Mononuclear cell (primary cell): ENCODE data around the gene DNAI2. TPM values are rescaled to one million over a fixed set of nuclear protein-coding genes. Genes with fewer than 3 reads are reported as not detected.

Experiments used
- H3K27me3 ChIP-seq: 2 replicates; pipeline ENCODE4 v1.6.0; 2011; ENCODE audit warnings: low read length, control low read depth; ENCODE audit not compliant: insufficient read depth
- H3K4me1 ChIP-seq: 2 replicates; pipeline ENCODE4 v1.5.1; 2011; ENCODE audit warnings: mild to moderate bottlenecking, low read length, control low read depth; ENCODE audit not compliant: insufficient read depth
- H3K4me3 ChIP-seq: 2 replicates; pipeline ENCODE4 v1.5.1; 2011; ENCODE audit warnings: mild to moderate bottlenecking, low read length, moderate library complexity
- H3K9me3 ChIP-seq: 2 replicates; pipeline ENCODE4 v1.5.1; 2011; ENCODE audit warnings: low read depth, mild to moderate bottlenecking, control low read depth, low read length
- total RNA-seq: library from RNA; depleted of rRNA; stranded (reverse); fragments of >200 nt; gene quantifications from one replicate; pipeline ENCODE4 v1.2.3, GENCODE V29; 2012

The DNAI2 gene
- total RNA-seq, 1 donor = 0.21 TPM

- Histone ChIP-seq H3K9me3 (no peaks in the 10 kb centered on the region), H3K4me3 (no peak overlapping the region), H3K27me3 (peaks cover 17% of the 10 kb centered on the region), H3K4me1 (peaks cover 17% of the 10 kb centered on the region)
Measured at GRCh38 chr17:74326506-74326905, 52.5 kb downstream of the DNAI2 start.

GRCh38 chr17:74328487-74328886, 54.5 kb downstream of the DNAI2 start:
- Histone ChIP-seq H3K9me3 (no peaks in the 10 kb centered on the region), H3K27me3 (peaks cover 17% of the 10 kb centered on the region), H3K4me3 (no peak overlapping the region), H3K4me1 (peaks cover 17% of the 10 kb centered on the region)

GRCh38 chr17:74329378-74329777, 55.3 kb downstream of the DNAI2 start:
- no peaks in the 10 kb centered on the region for H3K9me3 ChIP-seq

GRCh38 chr17:74330446-74330845, 56.4 kb downstream of the DNAI2 start:
- Histone ChIP-seq H3K4me1 (peaks cover 16% of the 10 kb centered on the region), H3K9me3 (no peaks in the 10 kb centered on the region), H3K4me3 (no peak overlapping the region), H3K27me3 (peaks cover 9% of the 10 kb centered on the region)

More at GRCh38 chr17:74329378-74329777, 55.3 kb downstream of the DNAI2 start:
- Histone ChIP-seq H3K4me3 (no peak overlapping the region), H3K27me3 (peaks cover 17% of the 10 kb centered on the region), H3K4me1 (peaks cover 17% of the 10 kb centered on the region)

- Histone ChIP-seq H3K9me3 (no peaks in the 10 kb centered on the region), H3K4me3 (no peak overlapping the region)
Measured at GRCh38 chr17:74332017-74332650, 58.1 kb downstream of the DNAI2 start.

GRCh38 chr17:74332763-74333283, 58.8 kb downstream of the DNAI2 start:
- Histone ChIP-seq H3K4me3 (no peak overlapping the region), H3K4me1 (peaks cover 4% of the 10 kb centered on the region), H3K9me3 (no peaks in the 10 kb centered on the region), H3K27me3 (no peaks in the 10 kb centered on the region)

More at GRCh38 chr17:74332017-74332650, 58.1 kb downstream of the DNAI2 start:
- Histone ChIP-seq H3K4me1 (peaks cover 4% of the 10 kb centered on the region), H3K27me3 (no peaks in the 10 kb centered on the region)

- no peaks in the 10 kb centered on the region for H3K27me3 ChIP-seq
- no peaks in the 10 kb centered on the region for H3K9me3 ChIP-seq
- no peaks in the 10 kb centered on the region for H3K4me1 ChIP-seq
- no peak overlapping the region for H3K4me3 ChIP-seq
Measured at GRCh38 chr17:74334393-74335039, 60.5 kb downstream of the DNAI2 start.

- no peak overlapping the region for H3K4me3 ChIP-seq
- H3K9me3 ChIP-seq = no peaks in the 10 kb centered on the region
- no peaks in the 10 kb centered on the region for H3K27me3 ChIP-seq
- no peaks in the 10 kb centered on the region for H3K4me1 ChIP-seq
Measured at GRCh38 chr17:74335529-74336062, 61.6 kb downstream of the DNAI2 start.

- no peaks in the 10 kb centered on the region for H3K27me3 ChIP-seq
- no peak overlapping the region for H3K4me3 ChIP-seq
- no peaks in the 10 kb centered on the region for H3K9me3 ChIP-seq
- H3K4me1 ChIP-seq = no peaks in the 10 kb centered on the region
Measured at GRCh38 chr17:74336307-74336706, 62.3 kb downstream of the DNAI2 start.

GRCh38 chr17:74337834-74338500, 63.9 kb downstream of the DNAI2 start:
- H3K9me3 ChIP-seq = no peaks in the 10 kb centered on the region
- H3K4me3 ChIP-seq = no peak overlapping the region

GRCh38 chr17:74339537-74340195, 65.6 kb downstream of the DNAI2 start:
- Histone ChIP-seq H3K27me3 (no peaks in the 10 kb centered on the region), H3K4me1 (no peaks in the 10 kb centered on the region), H3K4me3 (no peak overlapping the region), H3K9me3 (no peaks in the 10 kb centered on the region)

More at GRCh38 chr17:74337834-74338500, 63.9 kb downstream of the DNAI2 start:
- H3K27me3 ChIP-seq = no peaks in the 10 kb centered on the region
- no peaks in the 10 kb centered on the region for H3K4me1 ChIP-seq

- no peaks in the 10 kb centered on the region for H3K4me1 ChIP-seq
- no peaks in the 10 kb centered on the region for H3K9me3 ChIP-seq
- no peaks in the 10 kb centered on the region for H3K27me3 ChIP-seq
- H3K4me3 ChIP-seq = no peak overlapping the region
Measured at GRCh38 chr17:74340470-74341023, 66.5 kb downstream of the DNAI2 start.

- Histone ChIP-seq H3K4me1 (no peaks in the 10 kb centered on the region), H3K9me3 (no peaks in the 10 kb centered on the region), H3K27me3 (no peaks in the 10 kb centered on the region), H3K4me3 (no peak overlapping the region)
Measured at GRCh38 chr17:74342224-74342623, 68.2 kb downstream of the DNAI2 start.

GRCh38 chr17:74343121-74343520, 69.1 kb downstream of the DNAI2 start:
- no peak overlapping the region for H3K4me3 ChIP-seq
- no peaks in the 10 kb centered on the region for H3K4me1 ChIP-seq
- no peaks in the 10 kb centered on the region for H3K27me3 ChIP-seq
- H3K9me3 ChIP-seq = no peaks in the 10 kb centered on the region
